Mononuclear cell (primary cell): ENCODE measurements around the gene RNF121. TPM values are rescaled to one million over a fixed set of nuclear protein-coding genes. Genes with fewer than 3 reads are reported as not detected.
A peak's percentile ranks its signal among the peaks of the same experiment; 100 is the strongest.

Experiments used
- H3K27me3 ChIP-seq: 2 replicates; pipeline ENCODE4 v1.6.0; 2011; ENCODE audit warnings: low read length, control low read depth; ENCODE audit not compliant: insufficient read depth
- H3K4me1 ChIP-seq: 2 replicates; pipeline ENCODE4 v1.5.1; 2011; ENCODE audit warnings: mild to moderate bottlenecking, low read length, control low read depth; ENCODE audit not compliant: insufficient read depth
- H3K4me3 ChIP-seq: 2 replicates; pipeline ENCODE4 v1.5.1; 2011; ENCODE audit warnings: mild to moderate bottlenecking, low read length, moderate library complexity
- H3K9me3 ChIP-seq: 2 replicates; pipeline ENCODE4 v1.5.1; 2011; ENCODE audit warnings: low read depth, mild to moderate bottlenecking, control low read depth, low read length
- total RNA-seq: library from RNA; depleted of rRNA; stranded (reverse); fragments of >200 nt; gene quantifications from one replicate; pipeline ENCODE4 v1.2.3, GENCODE V29; 2012

RNF121 gene
- total RNA-seq, 1 donor: 3.0 TPM

DNA sequence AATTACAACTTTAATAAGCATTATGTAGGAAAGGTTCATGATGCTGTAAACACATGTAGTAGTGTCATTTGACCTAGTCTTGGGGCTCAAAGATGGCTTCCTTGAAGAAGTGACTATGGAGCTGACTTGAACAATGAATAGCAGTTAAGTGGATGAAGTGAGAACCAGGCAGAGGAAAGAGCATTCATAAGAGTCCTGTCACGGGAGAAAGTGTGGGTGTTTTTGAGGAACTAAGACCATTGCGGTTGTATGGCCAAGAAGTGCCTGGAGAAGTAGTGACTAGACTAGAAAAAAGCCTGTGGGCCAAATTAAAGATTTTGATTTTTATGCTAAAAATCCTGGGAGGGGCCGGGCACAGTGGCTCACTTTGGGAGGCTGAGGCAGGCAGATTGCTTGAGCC lies 62.6 kb downstream of the RNF121 start:
- H3K9me3 ChIP-seq: no peaks in the 10 kb centered on the region
- H3K27me3 ChIP-seq: no peaks in the 10 kb centered on the region
- no peak overlapping the region for H3K4me3 ChIP-seq
- peaks cover 23% of the 10 kb centered on the region for H3K4me1 ChIP-seq

DNA sequence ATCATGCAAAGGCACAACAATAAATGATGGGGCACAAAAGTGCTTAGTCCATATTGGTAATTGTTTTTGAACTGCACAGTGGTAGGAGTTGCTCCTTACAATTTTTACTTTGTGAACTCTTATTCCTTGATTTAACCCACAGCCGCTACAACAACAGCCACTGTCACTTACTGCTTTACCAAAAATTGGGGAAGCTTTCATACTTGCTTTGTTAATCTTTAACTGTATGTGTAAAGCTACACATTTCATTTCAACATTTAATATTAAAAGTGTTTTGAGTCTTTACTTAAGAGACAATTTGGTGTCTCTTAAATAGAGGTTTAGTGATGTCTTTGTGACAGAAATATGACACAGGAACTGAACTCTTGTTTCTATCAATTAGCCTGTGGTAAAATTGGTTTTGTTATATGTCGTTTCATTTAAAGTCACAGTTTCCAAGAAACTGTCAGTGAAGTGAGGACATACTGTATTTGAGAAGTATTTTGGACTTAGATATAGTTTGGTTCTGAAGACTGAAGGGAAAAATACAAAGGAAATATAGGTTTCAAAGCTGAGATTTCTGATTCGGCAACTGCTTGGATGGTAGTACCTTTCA lies 63.4 kb downstream of the RNF121 start:
- no peaks in the 10 kb centered on the region for H3K27me3 ChIP-seq
- peaks cover 25% of the 10 kb centered on the region for H3K4me1 ChIP-seq
- H3K9me3 ChIP-seq: no peaks in the 10 kb centered on the region
- H3K4me3 ChIP-seq: no peak overlapping the region

DNA sequence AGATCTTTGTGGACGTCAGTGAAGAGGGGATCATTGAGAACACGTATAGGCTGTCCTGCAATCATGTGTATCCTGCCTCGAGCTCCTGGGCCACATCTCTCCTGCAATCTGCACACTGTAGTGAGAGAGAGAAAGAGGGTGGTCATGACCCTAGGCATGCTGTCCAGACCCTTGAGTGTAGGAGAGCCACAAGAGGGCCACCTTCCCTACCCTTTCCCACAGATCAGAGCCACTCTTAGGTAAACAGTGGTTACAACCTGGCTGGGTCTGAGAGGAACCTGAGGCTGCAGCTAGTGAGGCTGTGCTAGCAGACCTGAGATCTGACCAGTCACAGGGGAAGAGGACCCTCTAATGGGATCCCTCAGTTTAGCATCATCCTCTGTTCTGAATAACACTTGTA lies 65.9 kb downstream of the RNF121 start:
- Histone ChIP-seq H3K4me1 (peaks cover 51% of the 10 kb centered on the region), H3K4me3 (no peak overlapping the region), H3K9me3 (no peaks in the 10 kb centered on the region), H3K27me3 (no peaks in the 10 kb centered on the region)

DNA sequence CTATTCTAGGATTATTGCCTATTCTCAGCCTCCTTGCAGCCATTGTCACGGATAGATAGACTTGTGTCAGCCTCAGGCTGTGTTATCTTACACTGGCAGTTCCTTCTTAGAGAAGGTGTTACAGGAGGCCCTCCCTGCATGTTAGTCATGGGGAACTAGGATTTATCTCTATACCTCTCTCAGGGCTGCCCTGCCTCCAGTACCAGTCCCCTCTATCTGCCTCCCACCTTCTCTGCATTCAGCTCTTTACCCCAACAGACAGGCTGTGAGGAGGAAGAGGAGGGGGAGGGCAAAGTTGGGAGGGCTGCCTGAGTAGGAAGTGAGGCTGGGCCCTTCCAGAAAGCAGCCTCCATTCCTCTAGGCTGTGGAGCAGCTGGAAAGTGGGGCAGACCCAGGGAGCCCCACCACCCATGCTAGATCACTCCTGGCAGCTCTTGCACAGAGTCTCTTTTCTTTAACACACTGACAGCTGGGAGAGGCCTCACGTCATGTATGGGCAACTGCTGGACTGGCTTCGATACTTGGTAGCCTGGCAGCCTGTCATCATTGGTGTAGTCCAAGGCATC lies 67.0 kb downstream of the RNF121 start:
- H3K4me3 ChIP-seq: no peak overlapping the region
- H3K9me3 ChIP-seq: no peaks in the 10 kb centered on the region
- H3K4me1 ChIP-seq: peaks cover 56% of the 10 kb centered on the region

DNA sequence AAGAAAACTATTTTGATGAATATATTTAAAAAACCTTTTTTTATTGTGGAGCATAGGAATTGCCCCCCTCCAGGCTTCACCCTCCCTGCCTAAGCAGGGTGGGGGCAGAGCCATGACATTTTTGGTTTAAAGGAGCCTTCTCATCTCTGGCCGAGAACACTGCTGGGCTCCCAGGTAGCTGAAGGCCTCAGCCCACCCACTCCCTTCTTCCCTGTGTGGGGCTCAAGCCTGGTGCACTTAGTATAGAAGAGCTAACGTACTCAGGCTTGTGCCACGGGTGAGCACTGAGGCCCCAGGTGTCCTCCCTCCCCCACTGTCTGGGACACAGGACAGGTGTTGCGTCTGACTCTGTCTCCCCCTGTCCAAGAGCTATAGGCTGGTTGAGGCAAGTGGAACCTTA lies 67.7 kb downstream of the RNF121 start:
- H3K27me3 ChIP-seq: no peaks in the 10 kb centered on the region
- H3K4me3 ChIP-seq: no peak overlapping the region
- peaks cover 51% of the 10 kb centered on the region for H3K4me1 ChIP-seq
- H3K9me3 ChIP-seq: no peaks in the 10 kb centered on the region

More for the DNA sequence above, 67.0 kb downstream of the RNF121 start:
- H3K27me3 ChIP-seq: no peaks in the 10 kb centered on the region

DNA sequence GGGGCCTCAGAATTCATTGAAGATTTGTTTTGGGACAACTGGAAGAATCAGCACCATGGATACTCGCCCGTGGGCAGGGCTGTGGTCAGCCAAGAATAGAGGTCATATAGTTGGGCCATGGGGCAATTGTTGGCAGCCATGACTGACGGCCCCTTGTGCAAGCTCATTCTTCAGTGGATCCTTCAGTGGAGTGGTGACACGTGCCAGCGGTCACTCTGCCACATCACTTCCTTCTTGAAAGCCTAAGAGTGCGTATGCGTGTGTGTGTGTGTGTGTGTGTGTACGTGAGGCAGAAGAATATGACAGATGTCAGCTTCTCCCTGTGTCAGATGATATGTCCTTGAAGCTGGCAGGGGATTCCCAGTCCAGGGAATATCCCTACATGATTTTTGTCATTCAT lies 68.1 kb downstream of the RNF121 start:
- Histone ChIP-seq H3K4me3 (no peak overlapping the region), H3K9me3 (no peaks in the 10 kb centered on the region), H3K27me3 (no peaks in the 10 kb centered on the region), H3K4me1 (peaks cover 47% of the 10 kb centered on the region)

DNA sequence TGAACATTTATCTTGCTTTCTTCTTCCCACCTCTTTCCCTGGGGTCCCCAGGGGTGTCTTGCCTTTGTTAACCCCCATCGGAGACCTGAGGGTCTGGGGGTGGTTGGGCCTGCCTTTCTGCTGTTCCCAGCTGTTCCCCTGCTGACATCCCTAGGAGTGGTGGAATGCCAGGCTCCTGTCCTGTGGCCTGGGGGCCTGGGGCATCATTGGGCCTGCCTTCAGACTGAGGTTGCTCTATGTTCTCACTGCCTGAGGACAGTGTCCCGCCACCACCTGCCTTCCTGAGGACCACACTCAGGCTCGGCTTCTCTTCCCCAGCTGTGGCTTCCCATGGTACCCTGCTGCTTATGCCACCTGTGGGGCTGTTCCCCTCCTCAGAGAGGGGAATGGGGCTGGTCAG lies 68.7 kb downstream of the RNF121 start:
- H3K27me3 ChIP-seq: no peaks in the 10 kb centered on the region
- H3K4me3 ChIP-seq: no peak overlapping the region
- no peaks in the 10 kb centered on the region for H3K9me3 ChIP-seq
- H3K4me1 ChIP-seq: peaks cover 42% of the 10 kb centered on the region

DNA sequence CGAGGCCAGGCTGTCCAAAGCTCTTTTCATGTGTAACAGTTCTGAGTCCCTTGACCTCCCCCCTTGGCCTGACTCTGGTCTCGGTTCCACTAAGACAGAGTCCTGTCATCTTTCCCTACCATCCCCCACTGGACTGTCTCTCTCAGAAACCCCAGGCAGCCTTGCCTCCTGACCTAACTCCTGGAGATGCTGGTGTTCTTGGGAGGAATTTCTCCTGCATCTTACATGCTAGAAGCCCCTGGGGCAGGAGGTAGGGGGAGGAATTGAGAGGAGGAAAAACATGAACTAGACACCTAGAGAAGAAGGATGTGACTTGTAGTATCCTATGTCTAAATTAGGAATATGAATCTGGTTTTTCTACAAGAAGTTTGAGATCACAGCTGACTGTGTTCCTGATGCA lies 69.2 kb downstream of the RNF121 start:
- no peak overlapping the region for H3K4me3 ChIP-seq
- H3K9me3 ChIP-seq: no peaks in the 10 kb centered on the region
- H3K27me3 ChIP-seq: no peaks in the 10 kb centered on the region
- H3K4me1 ChIP-seq: peaks cover 41% of the 10 kb centered on the region

DNA sequence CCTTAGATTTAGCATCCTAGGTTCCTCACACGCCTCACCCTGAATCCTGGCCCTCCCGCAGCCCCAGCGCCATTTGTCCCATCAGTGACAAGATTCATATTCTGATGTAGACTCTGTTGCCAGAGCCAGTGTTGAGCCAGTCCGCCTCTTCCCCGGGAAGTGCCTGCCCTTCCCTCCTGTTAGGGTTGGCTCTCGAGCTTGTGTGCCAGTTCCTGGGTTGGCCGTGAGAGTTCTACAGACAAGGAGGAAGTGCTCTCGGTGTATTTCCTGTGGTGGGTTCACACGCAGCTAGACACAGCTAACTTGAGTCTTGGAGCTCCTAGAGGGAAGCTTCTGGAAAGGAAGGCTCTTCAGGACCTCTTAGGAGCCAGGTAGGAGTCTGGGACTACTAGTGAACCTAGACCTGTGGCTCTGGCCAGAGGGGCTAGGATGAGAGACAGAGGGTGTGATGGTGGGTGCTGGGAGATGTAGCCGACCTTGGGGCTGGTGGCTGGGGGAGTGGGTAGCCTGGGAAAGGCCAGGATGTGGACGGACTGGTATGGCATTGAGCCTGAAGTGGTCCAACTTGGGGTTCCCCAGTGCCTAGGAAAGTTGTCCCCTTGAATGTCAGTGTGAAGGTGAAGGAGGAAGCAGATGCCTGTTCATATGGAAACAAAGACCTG lies 69.9 kb downstream of the RNF121 start, which contains the start of gene IL18BP:
Gene IL18BP (plus strand): TSS at position 261 of the 662 bp plus-strand sequence. CDS start 1,076 bp downstream, outside the sequence.
- Histone ChIP-seq H3K4me1 (peaks cover 41% of the 10 kb centered on the region), H3K27me3 (no peaks in the 10 kb centered on the region), H3K4me3 (peak within 1 kb of the TSS; percentile 23), H3K9me3 (no peaks in the 10 kb centered on the region)

DNA sequence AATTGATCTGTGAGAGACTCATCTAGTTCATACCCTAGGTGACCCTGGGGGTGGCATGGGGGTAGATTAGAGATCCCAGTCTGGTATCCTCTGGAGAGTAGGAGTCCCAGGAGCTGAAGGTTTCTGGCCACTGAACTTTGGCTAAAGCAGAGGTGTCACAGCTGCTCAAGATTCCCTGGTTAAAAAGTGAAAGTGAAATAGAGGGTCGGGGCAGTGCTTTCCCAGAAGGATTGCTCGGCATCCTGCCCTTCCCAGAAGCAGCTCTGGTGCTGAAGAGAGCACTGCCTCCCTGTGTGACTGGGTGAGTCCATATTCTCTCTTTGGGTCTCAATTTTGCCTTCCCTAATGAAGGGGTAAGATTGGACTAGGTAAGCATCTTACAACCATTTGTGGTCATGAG lies 70.5 kb downstream of the RNF121 start:
- H3K4me1 ChIP-seq: peaks cover 41% of the 10 kb centered on the region
- no peaks in the 10 kb centered on the region for H3K9me3 ChIP-seq
- no peaks in the 10 kb centered on the region for H3K27me3 ChIP-seq
- peak overlapping the region; percentile 23 for H3K4me3 ChIP-seq

DNA sequence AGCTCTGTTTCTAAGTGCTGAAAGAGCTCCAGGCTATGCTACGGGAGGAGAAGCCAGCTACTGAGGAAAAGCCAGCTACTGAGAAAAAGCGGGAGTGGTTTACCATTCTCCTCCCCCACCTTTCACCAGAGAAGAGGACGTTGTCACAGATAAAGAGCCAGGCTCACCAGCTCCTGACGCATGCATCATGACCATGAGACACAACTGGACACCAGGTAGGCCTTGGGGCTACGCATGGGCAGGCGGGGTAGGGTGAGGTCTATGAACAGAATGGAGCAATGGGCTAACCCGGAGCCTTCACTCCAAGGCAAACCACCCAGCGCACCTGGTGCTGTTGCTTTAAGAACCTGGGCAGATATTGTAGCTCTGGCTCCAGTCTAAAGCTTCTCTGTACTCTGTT lies 71.0 kb downstream of the RNF121 start:
- Histone ChIP-seq H3K4me1 (peaks cover 41% of the 10 kb centered on the region), H3K9me3 (no peaks in the 10 kb centered on the region), H3K4me3 (no peak overlapping the region), H3K27me3 (no peaks in the 10 kb centered on the region)

DNA sequence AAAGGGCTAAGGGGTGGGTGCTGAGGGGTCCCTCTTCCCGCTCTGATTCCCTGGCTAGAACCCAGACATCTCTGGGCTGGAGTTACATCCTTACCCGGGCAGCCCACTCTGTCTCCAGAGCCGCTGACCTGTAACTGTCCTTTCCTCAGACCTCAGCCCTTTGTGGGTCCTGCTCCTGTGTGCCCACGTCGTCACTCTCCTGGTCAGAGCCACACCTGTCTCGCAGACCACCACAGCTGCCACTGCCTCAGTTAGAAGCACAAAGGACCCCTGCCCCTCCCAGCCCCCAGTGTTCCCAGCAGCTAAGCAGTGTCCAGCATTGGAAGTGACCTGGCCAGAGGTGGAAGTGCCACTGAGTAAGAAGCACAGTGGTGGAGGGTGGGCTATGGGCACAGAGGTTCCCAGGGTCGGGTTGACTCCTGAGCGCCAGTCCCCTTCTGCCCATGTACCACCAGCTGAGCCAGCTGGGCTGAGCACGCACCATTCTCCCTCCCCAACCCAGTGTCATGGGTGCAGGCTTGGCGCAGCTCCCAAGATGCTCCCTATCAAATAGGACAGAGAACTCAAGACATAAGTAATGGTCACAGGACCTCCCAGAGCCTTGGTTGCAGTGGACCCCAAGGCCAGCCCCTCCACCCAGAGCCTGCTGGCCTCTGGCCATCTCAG lies 71.5 kb downstream of the RNF121 start:
- Histone ChIP-seq H3K27me3 (no peaks in the 10 kb centered on the region), H3K4me3 (no peak overlapping the region), H3K4me1 (peaks cover 41% of the 10 kb centered on the region), H3K9me3 (no peaks in the 10 kb centered on the region)

DNA sequence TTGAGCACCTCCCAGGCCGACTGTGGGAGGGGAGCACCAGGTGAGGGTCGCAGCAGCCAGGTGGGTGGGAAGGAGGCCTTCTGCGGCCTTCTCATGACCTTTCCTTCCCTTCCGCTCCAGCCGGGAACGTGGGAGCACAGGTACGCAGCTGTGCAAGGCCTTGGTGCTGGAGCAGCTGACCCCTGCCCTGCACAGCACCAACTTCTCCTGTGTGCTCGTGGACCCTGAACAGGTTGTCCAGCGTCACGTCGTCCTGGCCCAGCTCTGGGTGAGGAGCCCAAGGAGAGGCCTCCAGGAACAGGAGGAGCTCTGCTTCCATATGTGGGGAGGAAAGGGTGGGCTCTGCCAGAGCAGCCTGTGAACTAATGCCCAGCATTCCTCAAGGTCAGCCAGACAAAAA lies 72.4 kb downstream of the RNF121 start:
- Histone ChIP-seq H3K4me3 (no peak overlapping the region), H3K27me3 (no peaks in the 10 kb centered on the region), H3K9me3 (no peaks in the 10 kb centered on the region), H3K4me1 (peaks cover 41% of the 10 kb centered on the region)

DNA sequence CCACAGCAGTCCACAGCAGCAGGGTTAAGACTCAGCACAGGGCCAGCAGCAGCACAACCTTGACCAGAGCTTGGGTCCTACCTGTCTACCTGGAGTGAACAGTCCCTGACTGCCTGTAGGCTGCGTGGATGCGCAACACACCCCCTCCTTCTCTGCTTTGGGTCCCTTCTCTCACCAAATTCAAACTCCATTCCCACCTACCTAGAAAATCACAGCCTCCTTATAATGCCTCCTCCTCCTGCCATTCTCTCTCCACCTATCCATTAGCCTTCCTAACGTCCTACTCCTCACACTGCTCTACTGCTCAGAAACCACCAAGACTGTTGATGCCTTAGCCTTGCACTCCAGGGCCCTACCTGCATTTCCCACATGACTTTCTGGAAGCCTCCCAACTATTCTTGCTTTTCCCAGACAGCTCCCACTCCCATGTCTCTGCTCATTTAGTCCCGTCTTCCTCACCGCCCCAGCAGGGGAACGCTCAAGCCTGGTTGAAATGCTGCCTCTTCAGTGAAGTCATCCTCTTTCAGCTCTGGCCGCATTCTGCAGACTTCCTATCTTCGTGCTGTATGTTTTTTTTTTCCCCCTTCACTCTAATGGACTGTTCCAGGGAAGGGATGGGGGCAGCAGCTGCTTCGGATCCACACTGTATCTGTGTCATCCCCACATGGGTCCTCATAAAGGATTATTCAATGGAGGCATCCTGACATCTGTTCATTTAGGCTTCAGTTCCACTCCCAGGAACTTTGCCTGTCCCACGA lies 73.2 kb downstream of the RNF121 start:
- no peak overlapping the region for H3K4me3 ChIP-seq

More for the DNA sequence above, 73.2 kb downstream of the RNF121 start:
- Histone ChIP-seq H3K4me1 (peaks cover 34% of the 10 kb centered on the region), H3K9me3 (no peaks in the 10 kb centered on the region), H3K27me3 (no peaks in the 10 kb centered on the region)
